NCI-H2196 treated with DMSO at 0.1 percent for 48 hours (cell line): ENCODE results near the gene FABP1.

Experiments
- DNase-seq: peaks from one replicate; lab custom pipeline; 2025; ENCODE audit not compliant: unreplicated experiment; lab: John Stamatoyannopoulos, UW

Gene FABP1

GRCh38 chr2:88085099-88085498 lies 42.8 kb downstream of the FABP1 start:
- DNase-seq: no peak

GRCh38 chr2:88082781-88083180 lies 45.1 kb downstream of the FABP1 start:
- no peak for DNase-seq

- no peak for DNase-seq
Observed at GRCh38 chr2:88081924-88082608, 45.8 kb downstream of the FABP1 start.

GRCh38 chr2:88080545-88080944 lies 47.3 kb downstream of the FABP1 start:
- DNase-seq: no peak

- DNase-seq: no peak
Observed at GRCh38 chr2:88078643-88079172, 49.2 kb downstream of the FABP1 start.

GRCh38 chr2:88077080-88077479 lies 50.8 kb downstream of the FABP1 start:
- DNase-seq: no peak

- DNase-seq: no peak
Observed at GRCh38 chr2:88074854-88075292, 53.0 kb downstream of the FABP1 start.

- no peak for DNase-seq
Observed at GRCh38 chr2:88074150-88074549, 53.7 kb downstream of the FABP1 start.
